ENCODE measurements around the gene TECPR1. TPM values are rescaled to one million over a fixed set of nuclear protein-coding genes. Genes with fewer than 3 reads are reported as not detected.
A peak's percentile ranks its signal among the peaks of the same experiment; 100 is the strongest.

TECPR1 gene
- total RNA-seq, 5 donors from 2014 or later (not counting 1 experiment from before 2014, with no cell fraction given), result 118 to 192 (median 162) TPM

GRCh38 chr7:98211221-98211675 is 40.8 kb downstream of the TECPR1 start, which contains the start of gene BHLHA15:
Gene BHLHA15, plus strand, starts transcription at chr7:98211439. Its CDS starts 871 bp downstream, at chr7:98212310.
- ChIA-PET CTCF (interaction anchor here in 1 of 2 donors (0.6 kb wide), 1 partner anchor 1516 kb away, joined by 5 read pairs; no protein-coding TSS in a partner anchor), POLR2A (no interaction called here)
- Histone ChIP-seq H3K27ac (ENCODE audit: low read length) (no peak within 1 kb of the TSS), H3K36me3 (ENCODE audit: control insufficient read depth in 2 of 2, extremely low read depth in 1 of 2, insufficient read depth in 1 of 2, low read length in 1 of 2) (peaks cover 18 to 21% of the 10 kb centered on the region in 2 donors), H3K4me3 (ENCODE audit: control insufficient read depth in 1 of 2, extremely low read depth in 1 of 2, low read length in 1 of 2) (peak within 1 kb of the TSS in 1 of 2 donors; percentile 21), H3K4me1 (ENCODE audit: control insufficient read depth in 1 of 2, extremely low read depth in 1 of 2, insufficient read depth in 2 of 2, low read length in 2 of 2) (peaks cover 0 to 19% of the 10 kb centered on the region in 2 experiments), H3K27me3 (replicated peaks in 1 of 2; ENCODE audit: control insufficient read depth in 2 of 2, extremely low read depth in 1 of 2, insufficient read depth in 2 of 2, low read length in 1 of 2) (peaks cover 0 to 6% of the 10 kb centered on the region in 2 experiments), H3K9me3 (no peaks in the 10 kb centered on the region)
- H3K4me3 Mint-ChIP-seq, result peak within 1 kb of the TSS; percentile 59 to 73 (median 69)
- H3K27ac Mint-ChIP-seq, result no peak within 1 kb of the TSS
- no peaks in the 10 kb centered on the region for H3K27me3 Mint-ChIP-seq
- 2% methylated on average over 42 of the region's 45 CpGs for WGBS (ENCODE audit: insufficient coverage)
- H3K9me3 Mint-ChIP-seq, result no peaks in the 10 kb centered on the region
- H3K4me1 Mint-ChIP-seq, result peaks cover 4 to 16% (median 9%) of the 10 kb centered on the region in 3 donors
- H3K36me3 Mint-ChIP-seq, result peaks cover 12% of the 10 kb centered on the region
- DNase-seq (peak in 6 of 35 experiments; percentile 12 to 29 (median 20)), ATAC-seq (replicated peaks in 1 of 4) (peak; percentile 15 to 54 (median 38))

- Mint-ChIP-seq H3K27me3 (no peaks in the 10 kb centered on the region), H3K9me3 (no peaks in the 10 kb centered on the region), H3K27ac (no peak overlapping the region), H3K4me3 (peak overlapping the region in 2 of 3 donors; percentile 6 to 64), H3K36me3 (peaks cover 18% of the 10 kb centered on the region), H3K4me1 (peaks cover 9 to 20% (median 12%) of the 10 kb centered on the region in 3 donors)
- peak in 2 of 35 experiments; percentile 9 to 21 for DNase-seq
- Histone ChIP-seq H3K27ac (ENCODE audit: low read length) (no peak overlapping the region), H3K36me3 (ENCODE audit: control insufficient read depth in 2 of 2, extremely low read depth in 1 of 2, insufficient read depth in 1 of 2, low read length in 1 of 2) (peaks cover 19 to 20% of the 10 kb centered on the region in 2 donors), H3K4me3 (ENCODE audit: control insufficient read depth in 1 of 2, extremely low read depth in 1 of 2, low read length in 1 of 2) (peak overlapping the region in 1 of 2 donors; percentile 10), H3K9me3 (no peaks in the 10 kb centered on the region), H3K4me1 (ENCODE audit: control insufficient read depth in 1 of 2, extremely low read depth in 1 of 2, insufficient read depth in 2 of 2, low read length in 2 of 2) (peaks cover 0 to 19% of the 10 kb centered on the region in 2 experiments), H3K27me3 (replicated peaks in 1 of 2; ENCODE audit: control insufficient read depth in 2 of 2, extremely low read depth in 1 of 2, insufficient read depth in 2 of 2, low read length in 1 of 2) (peaks cover 0 to 6% of the 10 kb centered on the region in 2 experiments)
- POLR2A ChIA-PET, result no interaction called here
- 14% methylated on average over 8 of the region's 49 CpGs for WGBS (ENCODE audit: insufficient coverage)
- ATAC-seq (replicated peaks in 1 of 4), result no peak
- CTCF ChIA-PET, result interaction anchor here in 1 of 2 donors (0.6 kb wide), 1 partner anchor 1515 kb away, joined by 5 read pairs; no protein-coding TSS in a partner anchor
Measured at GRCh38 chr7:98210513-98211220, 41.4 kb downstream of the TECPR1 start.

GRCh38 chr7:98209166-98209920 is 42.7 kb downstream of the TECPR1 start:
- peaks cover 28% of the 10 kb centered on the region for H3K36me3 Mint-ChIP-seq
- DNase-seq (peak in 1 of 35 experiments; percentile 6), ATAC-seq (replicated peaks in 1 of 4) (no peak)
- peaks cover 0 to 6% of the 10 kb centered on the region in 2 experiments for H3K27me3 ChIP-seq (replicated peaks in 1 of 2; ENCODE audit: control insufficient read depth in 2 of 2, extremely low read depth in 1 of 2, insufficient read depth in 2 of 2, low read length in 1 of 2)
- H3K36me3 ChIP-seq (ENCODE audit: control insufficient read depth in 2 of 2, extremely low read depth in 1 of 2, insufficient read depth in 1 of 2, low read length in 1 of 2), result peaks cover 19 to 26% of the 10 kb centered on the region in 2 donors
- peak overlapping the region in 1 of 2 donors; percentile 16 for H3K27ac Mint-ChIP-seq
- no peaks in the 10 kb centered on the region for H3K27me3 Mint-ChIP-seq
- peak overlapping the region in 2 of 3 donors; percentile 46 to 64 for H3K4me3 Mint-ChIP-seq
- no peak overlapping the region for H3K27ac ChIP-seq (ENCODE audit: low read length)
- POLR2A ChIA-PET, result interaction anchor here in 1 of 2 donors (0.5 kb wide), 1 partner anchor 51 kb away, joined by 3 read pairs; no protein-coding TSS in a partner anchor
- peaks cover 21 to 25% (median 21%) of the 10 kb centered on the region in 3 donors for H3K4me1 Mint-ChIP-seq
- CTCF ChIA-PET, result no interaction called here
- H3K4me1 ChIP-seq (ENCODE audit: control insufficient read depth in 1 of 2, extremely low read depth in 1 of 2, insufficient read depth in 2 of 2, low read length in 2 of 2), result peaks cover 0 to 29% of the 10 kb centered on the region in 2 experiments
- WGBS (ENCODE audit: insufficient coverage), result 97% methylated on average over 16 of the region's 17 CpGs
- no peaks in the 10 kb centered on the region for H3K9me3 Mint-ChIP-seq
- H3K4me3 ChIP-seq (ENCODE audit: control insufficient read depth in 1 of 2, extremely low read depth in 1 of 2, low read length in 1 of 2), result no peak overlapping the region
- no peaks in the 10 kb centered on the region for H3K9me3 ChIP-seq

GRCh38 chr7:98206451-98207330 is 45.3 kb downstream of the TECPR1 start:
- peak overlapping the region in 1 of 3 donors; percentile 19 for H3K4me3 Mint-ChIP-seq
- peak in 1 of 35 experiments; percentile 7 for DNase-seq
- ATAC-seq (replicated peaks in 1 of 4), result no peak
- peaks cover 40 to 46% (median 46%) of the 10 kb centered on the region in 3 donors for H3K4me1 Mint-ChIP-seq
- no peaks in the 10 kb centered on the region for H3K9me3 ChIP-seq
- H3K27me3 ChIP-seq (replicated peaks in 1 of 2; ENCODE audit: control insufficient read depth in 2 of 2, extremely low read depth in 1 of 2, insufficient read depth in 2 of 2, low read length in 1 of 2), result peaks cover 0 to 3% of the 10 kb centered on the region in 2 experiments
- peaks cover 16 to 31% of the 10 kb centered on the region in 2 donors for H3K36me3 ChIP-seq (ENCODE audit: control insufficient read depth in 2 of 2, extremely low read depth in 1 of 2, insufficient read depth in 1 of 2, low read length in 1 of 2)
- ChIA-PET POLR2A (no interaction called here), CTCF (no interaction called here)
- no peak overlapping the region for H3K27ac Mint-ChIP-seq
- H3K36me3 Mint-ChIP-seq, result peaks cover 28% of the 10 kb centered on the region
- no peak overlapping the region for H3K4me3 ChIP-seq (ENCODE audit: control insufficient read depth in 1 of 2, extremely low read depth in 1 of 2, low read length in 1 of 2)
- peaks cover 14 to 45% of the 10 kb centered on the region in 2 experiments for H3K4me1 ChIP-seq (ENCODE audit: control insufficient read depth in 1 of 2, extremely low read depth in 1 of 2, insufficient read depth in 2 of 2, low read length in 2 of 2)
- no peak overlapping the region for H3K27ac ChIP-seq (ENCODE audit: low read length)
- 96% methylated on average over 28 of the region's 47 CpGs for WGBS (ENCODE audit: insufficient coverage)
- no peaks in the 10 kb centered on the region for H3K27me3 Mint-ChIP-seq
- no peaks in the 10 kb centered on the region for H3K9me3 Mint-ChIP-seq

GRCh38 chr7:98205162-98205845 is 46.7 kb downstream of the TECPR1 start:
- Mint-ChIP-seq H3K4me3 (peak overlapping the region in 1 of 3 donors; percentile 83), H3K36me3 (peaks cover 28% of the 10 kb centered on the region), H3K27ac (peak overlapping the region in 1 of 2 donors; percentile 55), H3K9me3 (no peaks in the 10 kb centered on the region), H3K27me3 (no peaks in the 10 kb centered on the region), H3K4me1 (peaks cover 52 to 60% (median 59%) of the 10 kb centered on the region in 3 donors)
- WGBS (ENCODE audit: insufficient coverage), result 95% methylated on average over 23 of the region's 47 CpGs
- DNase-seq (no peak), ATAC-seq (replicated peaks in 1 of 4) (no peak)
- Histone ChIP-seq H3K27ac (ENCODE audit: low read length) (no peak overlapping the region), H3K4me1 (ENCODE audit: control insufficient read depth in 1 of 2, extremely low read depth in 1 of 2, insufficient read depth in 2 of 2, low read length in 2 of 2) (peaks cover 27 to 40% of the 10 kb centered on the region in 2 experiments), H3K9me3 (no peaks in the 10 kb centered on the region), H3K27me3 (replicated peaks in 1 of 2; ENCODE audit: control insufficient read depth in 2 of 2, extremely low read depth in 1 of 2, insufficient read depth in 2 of 2, low read length in 1 of 2) (no peaks in the 10 kb centered on the region), H3K4me3 (ENCODE audit: control insufficient read depth in 1 of 2, extremely low read depth in 1 of 2, low read length in 1 of 2) (no peak overlapping the region), H3K36me3 (ENCODE audit: control insufficient read depth in 2 of 2, extremely low read depth in 1 of 2, insufficient read depth in 1 of 2, low read length in 1 of 2) (peaks cover 16 to 31% of the 10 kb centered on the region in 2 donors)
- ChIA-PET CTCF (interaction anchor here in 1 of 2 donors (0.5 kb wide), 1 partner anchor 667 kb away, joined by 4 read pairs; no protein-coding TSS in a partner anchor), POLR2A (no interaction called here)

Measured in T-cell (primary cell).